Measurements from ENCODE around the gene CSNK1D.

DNA sequence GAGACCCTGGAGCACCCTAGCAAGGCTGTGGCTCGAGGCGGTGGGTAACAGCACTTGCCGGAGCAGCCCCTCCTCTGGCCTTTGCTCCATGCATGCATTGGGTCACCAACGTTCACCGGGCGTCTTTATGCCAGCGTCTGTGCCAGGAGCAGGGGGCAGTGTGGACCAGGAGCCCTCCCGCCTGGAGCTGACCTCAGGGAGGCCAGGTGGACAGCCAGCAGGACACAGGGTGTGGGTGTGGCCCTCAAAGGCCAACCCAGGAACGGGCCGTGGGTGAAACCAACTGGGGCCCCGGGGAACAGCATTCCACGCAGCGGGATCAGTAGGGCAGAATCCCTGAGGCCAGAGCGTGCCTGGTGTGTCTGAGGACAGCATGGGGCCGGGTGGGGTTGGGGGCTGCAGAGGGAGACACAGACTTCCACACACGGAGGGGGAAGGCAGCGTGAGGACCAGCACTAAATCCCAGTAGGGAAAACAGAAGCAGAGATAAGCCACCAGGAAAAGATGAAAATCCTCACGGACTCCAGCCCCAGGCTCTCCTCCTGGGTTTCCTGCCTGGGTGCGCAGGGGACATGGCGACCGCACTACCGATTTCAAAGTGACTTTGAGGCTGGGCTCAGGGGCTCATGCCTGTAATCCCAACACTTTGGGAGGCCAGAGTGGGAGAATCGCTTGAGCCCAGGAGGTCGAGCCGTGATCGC lies 46.8 kb upstream of the CSNK1D start:
- TF ChIP-seq, protein P1, sequence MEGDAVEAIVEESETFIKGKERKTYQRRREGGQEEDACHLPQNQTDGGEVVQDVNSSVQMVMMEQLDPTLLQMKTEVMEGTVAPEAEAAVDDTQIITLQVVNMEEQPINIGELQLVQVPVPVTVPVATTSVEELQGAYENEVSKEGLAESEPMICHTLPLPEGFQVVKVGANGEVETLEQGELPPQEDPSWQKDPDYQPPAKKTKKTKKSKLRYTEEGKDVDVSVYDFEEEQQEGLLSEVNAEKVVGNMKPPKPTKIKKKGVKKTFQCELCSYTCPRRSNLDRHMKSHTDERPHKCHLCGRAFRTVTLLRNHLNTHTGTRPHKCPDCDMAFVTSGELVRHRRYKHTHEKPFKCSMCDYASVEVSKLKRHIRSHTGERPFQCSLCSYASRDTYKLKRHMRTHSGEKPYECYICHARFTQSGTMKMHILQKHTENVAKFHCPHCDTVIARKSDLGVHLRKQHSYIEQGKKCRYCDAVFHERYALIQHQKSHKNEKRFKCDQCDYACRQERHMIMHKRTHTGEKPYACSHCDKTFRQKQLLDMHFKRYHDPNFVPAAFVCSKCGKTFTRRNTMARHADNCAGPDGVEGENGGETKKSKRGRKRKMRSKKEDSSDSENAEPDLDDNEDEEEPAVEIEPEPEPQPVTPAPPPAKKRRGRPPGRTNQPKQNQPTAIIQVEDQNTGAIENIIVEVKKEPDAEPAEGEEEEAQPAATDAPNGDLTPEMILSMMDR (IDR thresholded peaks at IDR 0.05; ENCODE audit: borderline replicate concordance, extremely low read depth, low read length, poor library complexity, severe bottlenecking), result no peak
- no peak for TF ChIP-seq EZH2 (IDR thresholded peaks at IDR 0.05; ENCODE audit: borderline replicate concordance, low read depth, low read length, severe bottlenecking)
